H1 (cell line): ENCODE measurements around the gene DMRT1. TPM values are rescaled to one million over a fixed set of nuclear protein-coding genes. Genes with fewer than 3 reads are reported as not detected.

Experiments
- CHD7 ChIP-seq: fragments of 300-600 bp; sonication (generic); IDR thresholded peaks from 2 replicates; pipeline ENCODE4 v1.7.1; 2012; ENCODE audit warnings: low read length, moderate library complexity, mild to moderate bottlenecking, inconsistent platforms; ENCODE audit not compliant: insufficient replicate concordance
- CREB1 ChIP-seq: IDR thresholded peaks from 2 replicates; pipeline ENCODE4 v1.6.1; 2012; ENCODE audit warnings: inconsistent platforms
- EGR1 ChIP-seq: IDR thresholded peaks from 2 replicates; pipeline ENCODE4 v1.6.1; 2011; ENCODE audit warnings: low read depth, low read length, borderline replicate concordance
- JUN ChIP-seq: IDR thresholded peaks from 2 replicates; pipeline ENCODE4 v1.6.1; 2011; ENCODE audit warnings: low read depth, mild to moderate bottlenecking, improper control_type of control experiment, low read length
- polyA plus RNA-seq, 7 experiments: library from polyadenylated mRNA; depleted of rRNA in 3 of 7; stranded (reverse) in 5 of 7; unstranded in 2 of 7; fragments of >200 nt in 5 of 7; fragments of 200-250 nt in 2 of 7; gene quantifications; 1 replicate in 5 of 7; 2 replicates in 1 of 7; 4 replicates in 1 of 7; pipeline versions ENCODE4 v1.2.1 to v1.2.3, GENCODE V29; 2011 to 2013; ENCODE audit warnings: missing spikeins in 2 of 7, mixed read lengths in 2 of 7
- total RNA-seq: library from RNA; stranded (reverse); fragmentation: NEBNext Ultra II Directional; extraction: Animal tissue kit (Norgen Biotek cat#: 25700); gene quantifications from 2 replicates; pipeline ENCODE4 v1.2.1, GENCODE V29; 2021

DMRT1 gene
- total and polyA plus RNA-seq, 2 of the 8 experiments (the other 6 are each of a cell fraction or from before 2014, with no cell fraction given): 0.15 TPM; not detected in 1

DNA sequence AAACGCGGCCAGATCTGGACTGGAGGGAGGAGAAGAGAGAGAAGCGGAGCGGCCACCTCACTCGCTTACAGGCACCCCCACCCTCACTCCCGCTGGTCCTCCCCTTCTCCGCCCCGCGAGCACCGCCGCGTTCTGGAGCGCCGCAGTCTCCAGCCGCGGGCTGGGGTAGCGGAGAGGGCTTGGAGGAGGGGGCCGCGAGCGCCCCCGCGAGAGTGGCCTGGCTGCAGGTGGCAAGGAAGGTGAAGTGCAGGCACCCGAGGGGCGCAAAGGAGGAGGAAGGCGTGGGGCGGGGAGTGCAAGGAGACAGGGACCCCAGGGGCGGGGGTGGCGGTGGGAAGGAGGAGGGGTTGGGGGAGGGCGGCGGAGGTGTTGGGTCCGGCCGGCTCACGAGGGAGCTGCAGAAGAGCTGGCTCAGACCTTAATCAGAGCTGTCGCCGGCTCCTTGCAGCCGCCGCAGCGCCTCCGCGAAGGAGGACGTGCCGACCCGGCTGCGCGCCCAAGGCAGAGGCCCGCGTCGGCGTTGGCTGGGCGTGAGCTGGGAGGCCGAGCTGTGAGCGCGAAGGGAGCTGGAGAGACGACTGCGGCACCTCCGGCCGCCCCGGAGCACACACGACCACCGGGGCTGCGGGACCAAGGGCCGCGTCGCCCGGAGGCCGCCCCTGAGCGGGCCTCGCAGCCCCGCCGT, 134.9 kb downstream of the DMRT1 start, which contains the start of gene DMRT3 (continued):
- TF ChIP-seq CHD7: peak; percentile 37
- 0 out of 2 replicates have a peak, but pooled peaks have one; percentile 9 for TF ChIP-seq EGR1
- TF ChIP-seq JUN: no peak
- TF ChIP-seq CREB1: no peak
